ENCODE results near the gene PREX1.

Gene PREX1

GRCh38 chr20:48703511-48704219, 124.1 kb downstream of the PREX1 start:
- H3K4me3 ChIP-seq (ENCODE audit: low read depth, low read length): no peak overlapping the region
- no peak overlapping the region for H3K9ac ChIP-seq (ENCODE audit: low read length)
- peaks cover under 1% of the 10 kb centered on the region; the same call in 1 of the 2 replicates for H3K4me1 ChIP-seq (ENCODE audit: control insufficient read depth, insufficient read depth, low read length)
- H3K27me3 ChIP-seq (ENCODE audit: control insufficient read depth, insufficient read depth, low read length): no peaks in the 10 kb centered on the region
- no peak overlapping the region for H3K27ac ChIP-seq (ENCODE audit: low read depth, low read length)
- H3K9me3 ChIP-seq (ENCODE audit: control insufficient read depth, insufficient read depth, low read depth, low read length): no peaks in the 10 kb centered on the region
- 0 out of 2 replicates have a peak, but pooled peaks cover 4% of the 10 kb centered on the region for H3K36me3 ChIP-seq (ENCODE audit: control insufficient read depth, insufficient read depth, low read length)

GRCh38 chr20:48703107-48703506, 124.7 kb downstream of the PREX1 start:
- Histone ChIP-seq H3K36me3 (ENCODE audit: control insufficient read depth, insufficient read depth, low read length) (0 out of 2 replicates have a peak, but pooled peaks cover 7% of the 10 kb centered on the region), H3K27me3 (ENCODE audit: control insufficient read depth, insufficient read depth, low read length) (no peaks in the 10 kb centered on the region), H3K27ac (ENCODE audit: low read depth, low read length) (no peak overlapping the region), H3K4me1 (ENCODE audit: control insufficient read depth, insufficient read depth, low read length) (peaks cover 3% of the 10 kb centered on the region; the same call in 1 of the 2 replicates), H3K9me3 (ENCODE audit: control insufficient read depth, insufficient read depth, low read depth, low read length) (no peaks in the 10 kb centered on the region), H3K9ac (ENCODE audit: low read length) (no peak overlapping the region), H3K4me3 (ENCODE audit: low read depth, low read length) (no peak overlapping the region)

- Histone ChIP-seq H3K4me3 (ENCODE audit: low read depth, low read length) (no peak overlapping the region), H3K9me3 (ENCODE audit: control insufficient read depth, insufficient read depth, low read depth, low read length) (no peaks in the 10 kb centered on the region), H3K4me1 (ENCODE audit: control insufficient read depth, insufficient read depth, low read length) (peaks cover 3% of the 10 kb centered on the region; the same call in 1 of the 2 replicates), H3K9ac (ENCODE audit: low read length) (no peak overlapping the region), H3K27me3 (ENCODE audit: control insufficient read depth, insufficient read depth, low read length) (no peaks in the 10 kb centered on the region), H3K36me3 (ENCODE audit: control insufficient read depth, insufficient read depth, low read length) (0 out of 2 replicates have a peak, but pooled peaks cover 7% of the 10 kb centered on the region), H3K27ac (ENCODE audit: low read depth, low read length) (no peak overlapping the region)
Observed at GRCh38 chr20:48702455-48702913, 125.3 kb downstream of the PREX1 start.

GRCh38 chr20:48701702-48702101, 126.1 kb downstream of the PREX1 start:
- Histone ChIP-seq H3K4me1 (ENCODE audit: control insufficient read depth, insufficient read depth, low read length) (peaks cover 3% of the 10 kb centered on the region; the same call in 1 of the 2 replicates), H3K27me3 (ENCODE audit: control insufficient read depth, insufficient read depth, low read length) (no peaks in the 10 kb centered on the region), H3K36me3 (ENCODE audit: control insufficient read depth, insufficient read depth, low read length) (0 out of 2 replicates have a peak, but pooled peaks cover 7% of the 10 kb centered on the region), H3K4me3 (ENCODE audit: low read depth, low read length) (no peak overlapping the region), H3K9me3 (ENCODE audit: control insufficient read depth, insufficient read depth, low read depth, low read length) (no peaks in the 10 kb centered on the region), H3K27ac (ENCODE audit: low read depth, low read length) (no peak overlapping the region), H3K9ac (ENCODE audit: low read length) (no peak overlapping the region)

- Histone ChIP-seq H3K4me3 (ENCODE audit: low read depth, low read length) (no peak overlapping the region), H3K9me3 (ENCODE audit: control insufficient read depth, insufficient read depth, low read depth, low read length) (no peaks in the 10 kb centered on the region), H3K9ac (ENCODE audit: low read length) (no peak overlapping the region), H3K27me3 (ENCODE audit: control insufficient read depth, insufficient read depth, low read length) (no peaks in the 10 kb centered on the region), H3K4me1 (ENCODE audit: control insufficient read depth, insufficient read depth, low read length) (peaks cover 3% of the 10 kb centered on the region; the same call in 1 of the 2 replicates), H3K27ac (ENCODE audit: low read depth, low read length) (no peak overlapping the region), H3K36me3 (ENCODE audit: control insufficient read depth, insufficient read depth, low read length) (0 out of 2 replicates have a peak, but pooled peaks cover 7% of the 10 kb centered on the region)
Observed at GRCh38 chr20:48698507-48699267, 129.1 kb downstream of the PREX1 start.

GRCh38 chr20:48697845-48698491, 129.8 kb downstream of the PREX1 start:
- peaks cover 3% of the 10 kb centered on the region; the same call in 1 of the 2 replicates for H3K4me1 ChIP-seq (ENCODE audit: control insufficient read depth, insufficient read depth, low read length)
- H3K36me3 ChIP-seq (ENCODE audit: control insufficient read depth, insufficient read depth, low read length): 0 out of 2 replicates have a peak, but pooled peaks cover 7% of the 10 kb centered on the region
- no peaks in the 10 kb centered on the region for H3K27me3 ChIP-seq (ENCODE audit: control insufficient read depth, insufficient read depth, low read length)
- no peak overlapping the region for H3K9ac ChIP-seq (ENCODE audit: low read length)
- no peak overlapping the region for H3K4me3 ChIP-seq (ENCODE audit: low read depth, low read length)
- no peak overlapping the region for H3K27ac ChIP-seq (ENCODE audit: low read depth, low read length)
- H3K9me3 ChIP-seq (ENCODE audit: control insufficient read depth, insufficient read depth, low read depth, low read length): no peaks in the 10 kb centered on the region

GRCh38 chr20:48696671-48697070, 131.1 kb downstream of the PREX1 start:
- H3K36me3 ChIP-seq (ENCODE audit: control insufficient read depth, insufficient read depth, low read length): peaks cover 8% of the 10 kb centered on the region; the same call in 1 of the 2 replicates
- H3K4me1 ChIP-seq (ENCODE audit: control insufficient read depth, insufficient read depth, low read length): peaks cover 3% of the 10 kb centered on the region; the same call in 1 of the 2 replicates
- no peak overlapping the region for H3K27ac ChIP-seq (ENCODE audit: low read depth, low read length)

GRCh38 chr20:48695738-48696137, 132.1 kb downstream of the PREX1 start:
- Histone ChIP-seq H3K27me3 (ENCODE audit: control insufficient read depth, insufficient read depth, low read length) (no peaks in the 10 kb centered on the region), H3K4me3 (ENCODE audit: low read depth, low read length) (no peak overlapping the region), H3K4me1 (ENCODE audit: control insufficient read depth, insufficient read depth, low read length) (peaks cover 3% of the 10 kb centered on the region; the same call in 1 of the 2 replicates), H3K36me3 (ENCODE audit: control insufficient read depth, insufficient read depth, low read length) (peaks cover 10% of the 10 kb centered on the region; the same call in 1 of the 2 replicates), H3K9me3 (ENCODE audit: control insufficient read depth, insufficient read depth, low read depth, low read length) (no peaks in the 10 kb centered on the region), H3K9ac (ENCODE audit: low read length) (no peak overlapping the region), H3K27ac (ENCODE audit: low read depth, low read length) (no peak overlapping the region)

More at GRCh38 chr20:48696671-48697070, 131.1 kb downstream of the PREX1 start:
- Histone ChIP-seq H3K4me3 (ENCODE audit: low read depth, low read length) (no peak overlapping the region), H3K27me3 (ENCODE audit: control insufficient read depth, insufficient read depth, low read length) (no peaks in the 10 kb centered on the region), H3K9me3 (ENCODE audit: control insufficient read depth, insufficient read depth, low read depth, low read length) (no peaks in the 10 kb centered on the region), H3K9ac (ENCODE audit: low read length) (no peak overlapping the region)

GRCh38 chr20:48695255-48695654, 132.5 kb downstream of the PREX1 start:
- H3K27ac ChIP-seq (ENCODE audit: low read depth, low read length): no peak overlapping the region
- peaks cover 3% of the 10 kb centered on the region; the same call in 1 of the 2 replicates for H3K4me1 ChIP-seq (ENCODE audit: control insufficient read depth, insufficient read depth, low read length)
- no peaks in the 10 kb centered on the region for H3K9me3 ChIP-seq (ENCODE audit: control insufficient read depth, insufficient read depth, low read depth, low read length)
- H3K4me3 ChIP-seq (ENCODE audit: low read depth, low read length): no peak overlapping the region
- no peaks in the 10 kb centered on the region for H3K27me3 ChIP-seq (ENCODE audit: control insufficient read depth, insufficient read depth, low read length)
- H3K36me3 ChIP-seq (ENCODE audit: control insufficient read depth, insufficient read depth, low read length): peaks cover 7% of the 10 kb centered on the region; the same call in 1 of the 2 replicates
- H3K9ac ChIP-seq (ENCODE audit: low read length): no peak overlapping the region

- Histone ChIP-seq H3K4me1 (ENCODE audit: control insufficient read depth, insufficient read depth, low read length) (peaks cover 3% of the 10 kb centered on the region; the same call in 1 of the 2 replicates), H3K27me3 (ENCODE audit: control insufficient read depth, insufficient read depth, low read length) (no peaks in the 10 kb centered on the region), H3K9me3 (ENCODE audit: control insufficient read depth, insufficient read depth, low read depth, low read length) (no peaks in the 10 kb centered on the region), H3K36me3 (ENCODE audit: control insufficient read depth, insufficient read depth, low read length) (peaks cover 7% of the 10 kb centered on the region; the same call in 1 of the 2 replicates), H3K4me3 (ENCODE audit: low read depth, low read length) (no peak overlapping the region), H3K9ac (ENCODE audit: low read length) (no peak overlapping the region), H3K27ac (ENCODE audit: low read depth, low read length) (no peak overlapping the region)
Observed at GRCh38 chr20:48694381-48694865, 133.4 kb downstream of the PREX1 start.
